ENCODE measurements around the gene RRM2.

Gene RRM2

GRCh38 chr2:10161961-10162441 lies 39.5 kb downstream of the RRM2 start:
- TF ChIP-seq, protein P1, sequence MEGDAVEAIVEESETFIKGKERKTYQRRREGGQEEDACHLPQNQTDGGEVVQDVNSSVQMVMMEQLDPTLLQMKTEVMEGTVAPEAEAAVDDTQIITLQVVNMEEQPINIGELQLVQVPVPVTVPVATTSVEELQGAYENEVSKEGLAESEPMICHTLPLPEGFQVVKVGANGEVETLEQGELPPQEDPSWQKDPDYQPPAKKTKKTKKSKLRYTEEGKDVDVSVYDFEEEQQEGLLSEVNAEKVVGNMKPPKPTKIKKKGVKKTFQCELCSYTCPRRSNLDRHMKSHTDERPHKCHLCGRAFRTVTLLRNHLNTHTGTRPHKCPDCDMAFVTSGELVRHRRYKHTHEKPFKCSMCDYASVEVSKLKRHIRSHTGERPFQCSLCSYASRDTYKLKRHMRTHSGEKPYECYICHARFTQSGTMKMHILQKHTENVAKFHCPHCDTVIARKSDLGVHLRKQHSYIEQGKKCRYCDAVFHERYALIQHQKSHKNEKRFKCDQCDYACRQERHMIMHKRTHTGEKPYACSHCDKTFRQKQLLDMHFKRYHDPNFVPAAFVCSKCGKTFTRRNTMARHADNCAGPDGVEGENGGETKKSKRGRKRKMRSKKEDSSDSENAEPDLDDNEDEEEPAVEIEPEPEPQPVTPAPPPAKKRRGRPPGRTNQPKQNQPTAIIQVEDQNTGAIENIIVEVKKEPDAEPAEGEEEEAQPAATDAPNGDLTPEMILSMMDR (IDR thresholded peaks at IDR 0.05; ENCODE audit: control insufficient read depth, insufficient read depth, low read depth, low read length, missing control alignments): no peak
- H3K4me3 ChIP-seq (ENCODE audit: control insufficient read depth, low read depth, low read length): no peak overlapping the region
- DNase-seq (ENCODE audit: low read depth): no peak

DNA sequence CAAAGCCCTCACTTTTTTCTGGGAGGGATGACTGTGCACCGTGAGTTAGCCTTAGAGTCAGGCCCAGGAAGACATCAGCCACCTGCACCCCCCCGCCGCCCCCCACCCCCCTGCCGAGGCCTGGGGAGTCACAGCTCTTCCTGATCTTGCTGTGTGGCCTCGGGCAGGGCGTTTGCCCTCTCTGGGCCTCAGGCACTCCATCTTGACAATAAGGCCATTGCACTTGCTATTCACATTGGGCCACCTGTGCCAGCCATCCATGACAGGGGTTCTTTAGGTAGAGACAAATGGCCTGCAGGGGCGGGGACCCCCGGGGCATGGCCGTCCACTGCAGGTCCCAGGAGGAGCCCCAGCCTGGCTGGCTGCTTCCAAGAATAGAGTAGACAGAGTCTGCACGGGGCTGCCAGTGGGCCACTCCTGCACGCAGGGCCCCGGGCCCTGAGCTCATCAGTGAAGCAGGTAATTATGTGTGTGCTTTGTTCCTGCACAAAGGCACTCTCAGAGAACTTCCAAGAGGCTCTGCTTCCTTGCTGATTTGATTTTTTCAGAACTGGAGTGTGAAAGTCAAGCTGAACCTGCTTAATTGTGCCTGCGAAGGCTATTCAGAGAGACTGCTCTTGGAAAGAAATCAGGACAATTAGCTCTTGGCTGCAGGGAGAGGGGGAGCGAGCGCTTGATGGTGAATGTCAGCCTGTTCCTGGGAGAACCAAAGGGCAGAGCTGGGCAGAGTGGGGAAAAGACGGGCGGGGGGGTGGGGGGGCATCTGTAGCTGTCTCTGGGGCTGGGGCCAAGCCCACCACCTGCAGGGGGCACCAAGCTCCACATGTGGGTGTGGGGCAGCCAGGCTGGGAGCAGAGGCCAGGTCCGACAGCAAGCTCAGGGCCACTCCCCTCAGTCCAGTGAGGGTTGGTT lies 40.3 kb downstream of the RRM2 start:
- DNase-seq (ENCODE audit: low read depth): no peak
- TF ChIP-seq, protein P1 (IDR thresholded peaks at IDR 0.05; ENCODE audit: control insufficient read depth, insufficient read depth, low read depth, low read length, missing control alignments): no peak

GRCh38 chr2:10163498-10164486 lies 41.3 kb downstream of the RRM2 start:
- DNase-seq (ENCODE audit: low read depth): no peak
- TF ChIP-seq, protein P1 (IDR thresholded peaks at IDR 0.05; ENCODE audit: control insufficient read depth, insufficient read depth, low read depth, low read length, missing control alignments): no peak
- no peak overlapping the region for H3K4me3 ChIP-seq (ENCODE audit: control insufficient read depth, low read depth, low read length)

More for the DNA sequence above, 40.3 kb downstream of the RRM2 start:
- H3K4me3 ChIP-seq (ENCODE audit: control insufficient read depth, low read depth, low read length): no peak overlapping the region

DNA sequence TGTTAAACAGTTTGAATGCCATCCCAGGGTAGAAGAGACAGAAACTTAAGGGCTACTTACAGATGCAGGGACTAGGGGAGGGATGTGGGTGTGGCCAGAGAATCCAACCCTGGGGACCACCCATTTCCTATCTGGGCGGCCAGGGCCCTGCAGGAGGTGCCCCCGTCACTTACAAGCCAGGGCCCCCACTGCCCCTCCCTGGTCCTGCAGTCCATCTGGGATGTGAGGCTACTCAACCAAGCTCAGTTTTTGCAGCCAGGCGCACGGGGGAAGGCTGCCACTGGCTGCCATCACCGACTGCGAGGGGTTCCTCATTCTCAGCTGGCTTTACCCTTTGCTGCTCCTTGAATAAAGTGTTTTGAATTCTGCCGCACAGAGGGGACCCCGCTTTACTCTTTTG lies 42.1 kb downstream of the RRM2 start:
- no peak for DNase-seq (ENCODE audit: low read depth)
- TF ChIP-seq, protein P1 (IDR thresholded peaks at IDR 0.05; ENCODE audit: control insufficient read depth, insufficient read depth, low read depth, low read length, missing control alignments): no peak
- no peak overlapping the region for H3K4me3 ChIP-seq (ENCODE audit: control insufficient read depth, low read depth, low read length)

- DNase-seq (ENCODE audit: low read depth): no peak
- H3K4me3 ChIP-seq (ENCODE audit: control insufficient read depth, low read depth, low read length): no peak overlapping the region
- TF ChIP-seq, protein P1 (IDR thresholded peaks at IDR 0.05; ENCODE audit: control insufficient read depth, insufficient read depth, low read depth, low read length, missing control alignments): no peak
Measured at GRCh38 chr2:10165282-10165681, 42.7 kb downstream of the RRM2 start.
